NCI-H82 treated with DMSO at 0.1 percent for 48 hours (cell line): Measurements from ENCODE around the gene DNAAF9.

ENCODE experiments used
- DNase-seq: peaks from one replicate; lab custom pipeline; 2025; ENCODE audit not compliant: unreplicated experiment; lab: John Stamatoyannopoulos, UW

The DNAAF9 gene

GRCh38 chr20:3412600-3413392, 5.3 kb upstream of the DNAAF9 start:
- DNase-seq, result no peak

- no peak for DNase-seq
These were observed 3.0 kb upstream of the DNAAF9 start for GRCh38 chr20:3410464-3410863.

- DNase-seq, result no peak
These were observed 1.9 kb upstream of the DNAAF9 start for GRCh38 chr20:3409417-3409816.

- DNase-seq, result peak; percentile 36
These were observed 535 bp upstream of the DNAAF9 start for GRCh38 chr20:3407771-3408637.

- DNase-seq, result no peak
These were observed 909 bp downstream of the DNAAF9 start for GRCh38 chr20:3406481-3407039.

- DNase-seq, result no peak
These were observed 1.6 kb downstream of the DNAAF9 start for GRCh38 chr20:3405696-3406358.

- DNase-seq, result no peak
These were observed 2.3 kb downstream of the DNAAF9 start for GRCh38 chr20:3405139-3405538.

GRCh38 chr20:3404402-3404801, 3.1 kb downstream of the DNAAF9 start:
- DNase-seq, result no peak

- DNase-seq, result no peak
These were observed 3.7 kb downstream of the DNAAF9 start for GRCh38 chr20:3403741-3404140.

- no peak for DNase-seq
These were observed 5.0 kb downstream of the DNAAF9 start for GRCh38 chr20:3402453-3402852.

- DNase-seq, result no peak
These were observed 7.0 kb downstream of the DNAAF9 start for GRCh38 chr20:3400260-3401155.

- no peak for DNase-seq
These were observed 8.7 kb downstream of the DNAAF9 start for GRCh38 chr20:3398681-3399252.

GRCh38 chr20:3396492-3396891, 11.0 kb downstream of the DNAAF9 start:
- no peak for DNase-seq

GRCh38 chr20:3392756-3393155, 14.7 kb downstream of the DNAAF9 start:
- DNase-seq, result no peak

GRCh38 chr20:3390759-3391425, 16.6 kb downstream of the DNAAF9 start:
- DNase-seq, result no peak

- no peak for DNase-seq
These were observed 23.5 kb downstream of the DNAAF9 start for GRCh38 chr20:3383878-3384495.

- DNase-seq, result no peak
These were observed 24.6 kb downstream of the DNAAF9 start for GRCh38 chr20:3382836-3383235.

- no peak for DNase-seq
These were observed 27.0 kb downstream of the DNAAF9 start for GRCh38 chr20:3380228-3381070.
